ENCODE data around the gene FHIT.

Gene FHIT

DNA sequence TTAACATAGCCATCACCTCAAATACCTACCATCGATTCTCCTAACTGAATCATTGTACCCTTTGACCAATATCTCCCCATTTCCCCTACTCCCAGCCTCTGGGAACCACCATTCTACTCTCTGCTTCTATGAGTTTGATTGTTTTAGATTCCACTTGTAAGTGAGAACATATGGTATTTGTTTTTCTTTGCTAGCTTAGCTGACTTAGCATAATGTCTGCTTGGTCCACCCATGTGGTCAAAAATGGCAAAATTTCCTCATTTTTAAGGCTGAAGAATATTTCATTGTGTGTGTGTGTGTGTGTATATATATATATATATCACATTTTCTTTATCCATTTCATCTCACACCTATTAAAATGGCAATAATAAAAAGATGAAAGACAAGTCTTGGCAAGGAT, 469.3 kb downstream of the FHIT start:
- H3K27ac Mint-ChIP-seq = no peak overlapping the region
- no peak overlapping the region for H3K4me3 Mint-ChIP-seq
- peaks cover 32% of the 10 kb centered on the region for H3K9me3 Mint-ChIP-seq

DNA sequence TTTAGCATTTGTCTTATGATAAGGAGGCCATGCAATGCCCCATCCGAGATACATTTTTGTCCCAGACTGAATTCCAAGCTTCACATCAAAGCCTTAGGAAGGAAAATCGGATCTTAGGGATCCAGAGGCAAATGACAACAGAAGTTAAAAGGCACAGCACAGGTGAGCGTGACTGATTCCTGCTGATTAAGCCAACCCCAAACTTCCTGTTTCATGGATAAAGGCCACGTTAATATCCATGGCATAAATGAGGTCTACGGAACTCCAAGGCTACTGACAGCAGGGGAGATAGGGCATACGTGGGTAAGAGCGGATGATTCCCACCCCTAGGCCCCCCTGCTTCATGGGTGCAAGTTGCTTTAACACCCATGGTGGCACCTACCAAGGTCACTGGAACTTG, 471.6 kb downstream of the FHIT start:
- Mint-ChIP-seq H3K27ac (no peak overlapping the region), H3K9me3 (peaks cover 53% of the 10 kb centered on the region), H3K4me1 (no peaks in the 10 kb centered on the region), H3K4me3 (no peak overlapping the region), H3K27me3 (ENCODE audit: low read depth, poor library complexity) (peaks cover 5% of the 10 kb centered on the region), H3K36me3 (ENCODE audit: low read depth) (peaks cover 15% of the 10 kb centered on the region)
- DNase-seq = no peak
- TF ChIP-seq, protein P1, sequence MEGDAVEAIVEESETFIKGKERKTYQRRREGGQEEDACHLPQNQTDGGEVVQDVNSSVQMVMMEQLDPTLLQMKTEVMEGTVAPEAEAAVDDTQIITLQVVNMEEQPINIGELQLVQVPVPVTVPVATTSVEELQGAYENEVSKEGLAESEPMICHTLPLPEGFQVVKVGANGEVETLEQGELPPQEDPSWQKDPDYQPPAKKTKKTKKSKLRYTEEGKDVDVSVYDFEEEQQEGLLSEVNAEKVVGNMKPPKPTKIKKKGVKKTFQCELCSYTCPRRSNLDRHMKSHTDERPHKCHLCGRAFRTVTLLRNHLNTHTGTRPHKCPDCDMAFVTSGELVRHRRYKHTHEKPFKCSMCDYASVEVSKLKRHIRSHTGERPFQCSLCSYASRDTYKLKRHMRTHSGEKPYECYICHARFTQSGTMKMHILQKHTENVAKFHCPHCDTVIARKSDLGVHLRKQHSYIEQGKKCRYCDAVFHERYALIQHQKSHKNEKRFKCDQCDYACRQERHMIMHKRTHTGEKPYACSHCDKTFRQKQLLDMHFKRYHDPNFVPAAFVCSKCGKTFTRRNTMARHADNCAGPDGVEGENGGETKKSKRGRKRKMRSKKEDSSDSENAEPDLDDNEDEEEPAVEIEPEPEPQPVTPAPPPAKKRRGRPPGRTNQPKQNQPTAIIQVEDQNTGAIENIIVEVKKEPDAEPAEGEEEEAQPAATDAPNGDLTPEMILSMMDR (IDR thresholded peaks at IDR 0.05) = no peak

More for the DNA sequence above, 469.3 kb downstream of the FHIT start:
- H3K27me3 Mint-ChIP-seq (ENCODE audit: low read depth, poor library complexity) = peaks cover 5% of the 10 kb centered on the region
- TF ChIP-seq, protein P1 (IDR thresholded peaks at IDR 0.05) = no peak
- no peaks in the 10 kb centered on the region for H3K4me1 Mint-ChIP-seq
- DNase-seq = no peak
- peaks cover 4% of the 10 kb centered on the region for H3K36me3 Mint-ChIP-seq (ENCODE audit: low read depth)

DNA sequence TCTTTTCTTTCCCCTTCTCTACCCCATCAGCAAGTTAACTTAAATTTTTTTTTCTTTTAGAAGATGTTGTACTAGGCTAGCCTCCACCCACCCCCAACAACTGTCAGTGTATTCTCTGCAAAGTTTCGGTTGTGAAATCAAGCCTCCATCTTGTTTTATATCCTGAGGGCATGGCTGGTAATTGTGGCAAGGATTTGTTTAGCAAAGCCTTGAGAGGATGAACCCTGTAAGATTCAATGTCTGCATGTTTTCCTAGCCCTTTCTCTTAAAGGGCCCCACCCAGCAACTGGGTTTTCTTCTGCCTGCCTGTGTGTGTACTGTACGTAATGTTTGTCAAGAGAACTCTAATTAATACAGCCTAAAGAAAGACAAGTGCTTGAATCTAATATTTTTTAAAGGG, 475.3 kb downstream of the FHIT start:
- TF ChIP-seq, protein P1 (IDR thresholded peaks at IDR 0.05) = no peak
- Mint-ChIP-seq H3K36me3 (ENCODE audit: low read depth) (peaks cover 14% of the 10 kb centered on the region), H3K9me3 (peaks cover 35% of the 10 kb centered on the region), H3K4me3 (no peak overlapping the region), H3K4me1 (no peaks in the 10 kb centered on the region), H3K27me3 (ENCODE audit: low read depth, poor library complexity) (no peaks in the 10 kb centered on the region), H3K27ac (no peak overlapping the region)
- DNase-seq = no peak

DNA sequence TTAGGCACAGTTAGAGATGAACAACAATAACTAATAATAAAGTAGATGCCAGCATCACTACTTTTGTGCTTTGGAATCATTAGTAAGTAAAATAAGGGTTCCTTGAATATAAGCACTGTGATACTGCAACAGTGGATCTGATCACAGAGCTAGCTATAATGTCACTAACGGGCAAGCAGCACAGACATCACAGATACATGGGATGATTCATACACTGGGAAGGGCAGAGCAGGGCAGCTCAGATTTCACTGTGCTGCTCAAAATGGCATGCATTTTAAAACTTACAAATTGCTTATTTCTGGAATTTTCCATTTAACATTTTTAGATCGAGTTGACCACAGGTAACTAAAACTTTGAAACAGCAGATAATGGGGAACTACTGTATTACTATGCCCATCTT, 476.6 kb downstream of the FHIT start:
- Mint-ChIP-seq H3K4me3 (no peak overlapping the region), H3K36me3 (ENCODE audit: low read depth) (peaks cover 14% of the 10 kb centered on the region), H3K9me3 (peaks cover 26% of the 10 kb centered on the region), H3K27ac (no peak overlapping the region), H3K27me3 (ENCODE audit: low read depth, poor library complexity) (no peaks in the 10 kb centered on the region), H3K4me1 (no peaks in the 10 kb centered on the region)
- TF ChIP-seq, protein P1 (IDR thresholded peaks at IDR 0.05) = no peak
- no peak for DNase-seq

DNA sequence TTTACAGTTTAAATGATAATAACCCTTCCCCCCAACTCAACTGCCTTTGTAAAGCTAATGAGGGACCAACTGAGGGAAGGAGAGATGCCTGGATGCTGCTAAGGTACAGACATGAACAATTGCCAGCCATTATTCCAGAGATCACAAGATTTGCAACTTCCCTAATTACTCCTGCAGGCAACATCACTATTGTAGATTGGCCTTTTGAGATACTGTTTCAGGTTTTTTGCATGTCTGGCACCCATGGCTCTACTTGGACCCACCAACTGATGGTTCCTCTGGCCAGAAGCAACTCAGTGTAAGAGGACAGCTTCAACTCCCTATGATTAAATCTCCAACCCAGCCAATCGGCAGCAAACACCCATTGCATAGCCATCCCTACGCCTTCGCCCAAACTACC, 478.7 kb downstream of the FHIT start:
- TF ChIP-seq, protein P1 (IDR thresholded peaks at IDR 0.05) = no peak
- Mint-ChIP-seq H3K4me1 (no peaks in the 10 kb centered on the region), H3K4me3 (no peak overlapping the region), H3K9me3 (peaks cover 26% of the 10 kb centered on the region), H3K36me3 (ENCODE audit: low read depth) (peaks cover 14% of the 10 kb centered on the region), H3K27ac (no peak overlapping the region), H3K27me3 (ENCODE audit: low read depth, poor library complexity) (peaks cover under 1% of the 10 kb centered on the region)
- DNase-seq = no peak

DNA sequence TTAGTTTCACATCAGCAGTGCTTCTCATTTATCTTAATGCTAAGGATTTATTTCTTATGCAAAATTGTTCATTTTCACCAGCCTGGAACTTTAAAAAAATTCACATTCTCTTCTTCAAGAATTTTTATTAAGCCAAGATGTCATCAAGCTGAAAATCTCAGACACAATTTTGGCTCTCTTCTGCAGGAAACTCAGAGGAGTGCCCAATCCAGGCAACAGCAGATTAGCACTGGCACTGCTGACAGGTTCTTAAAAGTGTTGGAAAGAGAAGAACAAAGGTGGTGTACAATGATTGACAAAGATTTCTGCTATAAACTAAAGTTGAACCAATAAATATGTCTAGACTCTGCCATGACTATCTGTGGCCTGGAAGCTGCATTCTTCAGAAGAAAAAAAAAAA, 479.5 kb downstream of the FHIT start:
- Mint-ChIP-seq H3K9me3 (peaks cover 24% of the 10 kb centered on the region), H3K27me3 (ENCODE audit: low read depth, poor library complexity) (peaks cover 4% of the 10 kb centered on the region), H3K4me1 (no peaks in the 10 kb centered on the region), H3K4me3 (no peak overlapping the region), H3K36me3 (ENCODE audit: low read depth) (peaks cover 14% of the 10 kb centered on the region), H3K27ac (no peak overlapping the region)
- no peak for DNase-seq
- TF ChIP-seq, protein P1 (IDR thresholded peaks at IDR 0.05) = no peak
